Measurements from ENCODE around the gene PLOD2.
"Not testable (repeated sequence)": the region's sequence is repeated elsewhere in the genome, so short reads cannot be mapped to it uniquely, and the experiment has no call there.

The PLOD2 gene

DNA sequence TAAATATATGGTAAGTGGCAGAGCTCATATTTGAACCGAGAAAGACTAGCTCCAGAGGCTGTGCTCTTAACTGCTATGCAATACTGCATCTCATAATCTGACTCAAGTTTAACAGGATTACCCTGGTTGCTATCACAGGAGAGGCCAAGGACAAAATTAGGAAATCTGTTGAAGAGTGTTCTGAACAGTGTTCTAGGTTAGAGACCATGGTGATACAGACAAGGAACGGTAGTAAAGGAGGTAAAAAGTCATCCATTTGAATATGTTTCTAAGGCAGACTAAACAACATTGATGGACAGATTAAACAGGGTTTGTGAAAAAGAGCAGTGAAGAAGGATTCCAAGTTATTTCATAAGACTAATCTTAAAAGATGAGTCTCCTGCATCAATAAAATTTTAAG lies 22.1 kb downstream of the PLOD2 start:
- no peak for DNase-seq (ENCODE audit: low read depth in 2 of 2)

DNA sequence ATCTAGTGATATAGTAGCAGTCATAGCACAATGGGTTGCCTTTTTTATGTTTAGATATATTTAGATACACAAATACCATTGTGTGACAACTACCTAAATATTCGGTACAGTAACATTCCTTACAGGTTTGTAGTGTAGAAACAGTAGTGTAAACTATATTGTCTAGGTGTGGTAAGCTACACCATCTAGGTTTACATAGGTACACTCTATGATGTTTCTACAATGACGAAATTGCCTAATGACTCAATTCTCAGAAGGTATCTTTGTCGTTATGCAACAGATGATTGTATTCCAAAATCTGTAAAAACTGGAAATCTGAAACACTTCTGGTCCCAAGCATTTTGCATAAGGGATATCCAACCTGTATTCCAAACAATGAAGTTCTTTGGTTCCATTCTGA lies 24.3 kb downstream of the PLOD2 start:
- no peak for DNase-seq (ENCODE audit: low read depth in 2 of 2)

DNA sequence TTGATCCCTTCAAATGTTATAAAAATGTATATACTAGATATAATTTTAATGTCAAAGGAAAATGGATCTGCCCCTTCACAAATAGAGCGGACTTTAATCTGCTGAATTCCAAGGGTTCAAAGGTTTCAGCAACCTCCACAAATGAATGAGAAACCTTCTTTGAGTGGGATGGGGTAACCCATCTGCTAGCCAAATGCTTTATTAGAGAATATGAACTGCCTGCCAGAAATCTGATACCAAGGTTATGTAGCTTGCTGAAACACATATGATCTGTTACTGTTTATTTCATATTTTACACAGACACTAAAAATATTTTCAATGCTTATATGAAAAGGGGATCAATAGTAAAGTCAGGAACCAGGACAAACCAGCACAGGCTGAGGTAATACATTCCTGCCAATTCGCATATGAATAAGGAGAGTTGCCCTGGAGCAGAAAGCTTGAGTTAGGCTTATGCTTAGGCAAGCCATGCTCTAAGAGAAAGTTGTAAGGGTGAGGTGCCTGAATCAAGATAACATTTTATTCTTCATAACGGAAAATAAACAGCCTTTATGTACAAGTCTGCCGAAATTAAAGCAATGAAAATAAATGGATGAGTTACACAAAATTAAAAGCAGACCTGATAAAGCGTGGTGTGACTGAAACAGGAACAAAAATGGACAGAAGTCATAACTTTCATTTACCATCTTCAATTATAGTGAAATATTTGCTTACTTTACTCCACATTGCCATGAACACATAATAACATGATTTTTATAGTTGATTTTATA lies 26.5 kb downstream of the PLOD2 start:
- no peak for DNase-seq (ENCODE audit: low read depth in 2 of 2)

DNA sequence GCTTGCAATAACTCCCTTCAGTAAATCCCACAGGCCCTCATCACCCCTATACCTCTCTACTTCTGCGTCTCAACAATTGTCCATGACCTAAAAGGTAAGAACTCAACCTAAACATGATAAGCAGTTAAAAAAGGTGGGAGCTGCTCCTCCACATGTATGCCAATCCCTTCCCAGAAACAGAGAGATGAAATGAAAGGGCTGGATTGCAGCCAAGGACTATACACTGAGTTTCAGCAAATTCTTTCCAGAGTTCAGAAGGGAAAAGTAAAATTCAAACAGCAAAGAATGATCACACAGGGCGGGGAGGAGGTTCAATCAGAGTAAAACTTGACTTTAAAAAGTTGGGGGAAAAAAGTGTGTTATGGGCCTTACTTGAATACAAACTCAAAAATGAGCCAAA lies 27.5 kb downstream of the PLOD2 start:
- DNase-seq (ENCODE audit: low read depth in 2 of 2): no peak

DNA sequence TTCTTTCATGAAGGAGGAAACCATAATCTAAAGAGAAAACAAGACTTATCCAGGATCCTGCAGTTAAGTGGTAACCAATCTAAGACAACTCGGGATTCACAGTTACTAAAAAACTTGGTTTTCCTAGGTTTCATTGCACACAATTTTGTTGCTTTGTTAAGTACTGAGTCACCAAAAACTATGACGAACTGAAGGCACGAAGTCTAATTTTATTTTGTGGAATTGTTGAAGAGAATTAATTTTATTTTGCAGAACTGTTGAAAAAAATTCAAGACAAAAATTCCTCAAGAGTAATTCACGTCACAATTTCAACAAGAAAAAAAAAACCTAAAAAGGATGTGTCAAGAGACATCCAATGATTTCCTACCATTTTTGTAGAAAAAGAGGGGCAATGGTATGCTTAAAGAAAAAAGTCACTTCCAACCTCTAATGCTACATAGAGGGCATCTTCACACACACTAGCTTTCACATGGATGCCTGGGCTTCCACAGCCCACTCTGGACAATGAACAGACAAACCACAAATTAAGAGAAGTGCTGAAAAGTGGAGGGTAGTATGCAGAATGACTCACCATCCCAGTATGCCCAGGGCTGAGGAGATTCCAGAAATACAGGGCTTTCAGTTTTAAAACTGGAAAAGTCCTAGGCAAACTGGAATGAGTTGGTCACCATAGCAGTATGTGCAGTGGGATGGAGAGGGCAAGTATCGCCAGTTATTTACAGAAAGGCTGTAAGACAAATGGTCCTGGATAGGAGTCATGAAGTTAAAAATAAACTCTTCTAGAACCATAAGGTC lies 29.2 kb downstream of the PLOD2 start:
- no peak for DNase-seq (ENCODE audit: low read depth in 2 of 2)

DNA sequence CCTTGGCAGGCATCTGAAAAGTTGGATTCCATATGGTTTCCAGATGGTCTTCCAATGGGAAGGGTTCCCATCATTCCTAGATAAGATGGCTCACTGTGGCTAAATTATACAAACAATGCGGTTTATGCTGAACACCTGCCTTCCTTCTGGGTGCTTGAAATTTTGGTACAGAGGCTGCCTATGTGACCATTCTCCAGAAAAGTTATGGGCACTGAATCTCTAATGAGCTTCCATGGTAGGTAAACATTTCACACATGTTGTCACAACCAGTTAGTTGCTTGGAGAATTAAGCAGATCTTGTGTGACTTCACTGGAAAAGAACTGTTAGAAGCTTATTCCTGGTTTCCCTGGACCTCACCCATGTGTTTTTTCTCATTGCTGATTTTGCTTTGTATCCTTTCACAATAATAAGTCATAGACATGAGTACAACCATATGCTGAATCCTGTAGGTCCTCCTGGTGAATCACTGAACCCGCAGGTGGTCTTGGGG lies 30.1 kb downstream of the PLOD2 start:
- DNase-seq (ENCODE audit: low read depth in 2 of 2): no peak

DNA sequence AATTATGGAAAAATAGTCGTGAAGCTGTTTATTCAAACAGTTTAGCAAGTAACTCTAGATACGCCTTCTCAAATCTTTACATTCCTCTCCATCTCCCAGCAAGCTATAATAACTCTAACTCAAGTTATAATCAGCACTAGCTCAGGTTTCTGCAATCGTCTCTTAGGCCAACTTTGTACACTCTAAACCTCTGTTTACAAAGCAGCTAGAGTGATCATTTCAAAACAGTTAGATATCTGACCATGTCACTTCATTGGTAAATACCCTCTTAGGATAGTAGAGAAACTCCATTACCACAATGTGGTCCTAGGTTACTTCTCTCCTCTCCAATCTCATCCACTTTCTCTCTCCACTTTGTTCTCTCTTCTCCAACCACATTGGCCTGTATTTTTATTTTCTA lies 31.2 kb downstream of the PLOD2 start:
- no peak for DNase-seq (ENCODE audit: low read depth in 2 of 2)

DNA sequence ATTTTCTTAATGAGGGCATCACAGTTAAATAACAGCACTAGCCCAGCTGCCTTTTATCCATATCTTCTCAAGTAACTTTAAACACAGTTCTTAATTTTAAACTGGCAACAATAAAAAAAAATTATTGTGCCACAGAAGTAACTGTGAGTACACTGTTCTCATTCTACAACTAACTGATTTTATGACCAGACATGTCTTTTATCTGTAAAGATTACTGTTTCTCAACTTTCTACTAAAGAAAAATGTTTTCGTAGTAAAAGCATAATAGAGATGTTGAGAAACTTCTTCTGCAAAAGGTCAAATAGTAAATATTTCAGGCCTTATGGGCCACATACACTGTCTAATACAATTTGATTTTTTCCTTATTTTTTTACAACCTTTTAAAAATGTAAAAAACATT lies 32.0 kb downstream of the PLOD2 start:
- no peak for DNase-seq (ENCODE audit: low read depth in 2 of 2)

DNA sequence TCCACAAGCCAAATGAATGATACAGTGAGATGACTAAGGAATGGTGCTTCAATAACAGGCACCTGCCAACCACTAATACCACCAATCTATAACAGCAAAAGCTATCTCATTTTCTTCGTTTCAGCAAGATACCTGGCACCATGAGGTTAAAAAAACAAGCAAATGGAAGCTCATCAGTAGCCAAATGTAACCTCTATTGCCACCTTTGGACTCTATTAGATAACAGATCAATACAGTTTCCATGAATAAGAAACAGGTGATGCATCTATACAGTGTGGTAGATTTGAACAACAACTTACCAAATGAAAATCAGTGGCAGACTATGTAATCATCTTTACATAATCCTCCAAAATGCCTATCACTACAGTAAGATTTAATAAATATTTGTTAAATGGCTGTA lies 32.8 kb downstream of the PLOD2 start:
- no peak for DNase-seq (ENCODE audit: low read depth in 2 of 2)

DNA sequence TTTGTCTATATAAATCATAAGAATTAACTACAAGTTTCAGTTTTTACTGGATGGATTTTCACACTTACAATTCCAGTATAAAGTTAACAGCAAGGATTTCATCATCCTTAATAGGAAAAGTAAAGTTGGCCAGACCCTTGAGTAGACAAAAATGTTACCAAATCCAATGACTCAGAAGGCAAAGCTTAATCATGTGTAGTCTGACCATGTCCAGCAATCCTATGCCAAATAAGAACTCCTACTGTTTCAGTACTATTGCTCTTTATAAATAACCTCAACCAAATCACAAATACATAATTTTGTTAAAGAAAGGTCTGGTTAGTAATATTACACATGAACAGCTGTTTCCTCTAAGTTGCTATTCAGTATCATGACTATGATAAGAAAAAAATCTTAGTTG lies 35.0 kb downstream of the PLOD2 start:
- DNase-seq (ENCODE audit: low read depth in 2 of 2): peak; percentile 87 to 91

DNA sequence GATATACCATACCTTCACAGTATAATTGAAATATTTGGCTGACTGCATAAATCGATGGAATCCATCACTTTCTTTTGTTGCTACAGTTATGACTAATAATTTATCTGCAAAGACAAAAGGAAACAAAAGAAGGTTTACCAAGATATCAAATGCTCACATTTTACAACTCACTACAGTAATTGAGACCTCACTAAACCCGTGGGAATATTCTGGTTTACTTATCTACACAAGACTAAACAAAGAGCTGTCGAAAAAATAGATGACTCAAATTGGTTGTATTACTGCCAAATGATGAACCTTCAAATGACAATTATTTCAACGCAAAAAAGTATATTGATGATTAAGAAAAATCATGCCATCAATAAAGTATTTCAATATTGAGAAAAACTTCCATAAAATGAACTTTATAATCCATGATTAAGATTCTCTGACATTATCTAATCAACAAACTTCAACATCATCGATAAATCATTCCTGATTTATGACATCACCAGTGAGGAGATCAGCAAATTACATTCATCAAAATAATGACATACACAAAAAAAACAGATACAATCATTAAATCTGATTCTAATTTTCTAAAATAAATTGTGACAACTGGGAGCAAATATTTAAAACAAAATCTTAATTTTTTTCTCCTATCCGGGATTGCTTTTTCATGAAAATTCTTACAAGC lies 36.7 kb downstream of the PLOD2 start:
- DNase-seq (ENCODE audit: low read depth in 2 of 2): no peak

DNA sequence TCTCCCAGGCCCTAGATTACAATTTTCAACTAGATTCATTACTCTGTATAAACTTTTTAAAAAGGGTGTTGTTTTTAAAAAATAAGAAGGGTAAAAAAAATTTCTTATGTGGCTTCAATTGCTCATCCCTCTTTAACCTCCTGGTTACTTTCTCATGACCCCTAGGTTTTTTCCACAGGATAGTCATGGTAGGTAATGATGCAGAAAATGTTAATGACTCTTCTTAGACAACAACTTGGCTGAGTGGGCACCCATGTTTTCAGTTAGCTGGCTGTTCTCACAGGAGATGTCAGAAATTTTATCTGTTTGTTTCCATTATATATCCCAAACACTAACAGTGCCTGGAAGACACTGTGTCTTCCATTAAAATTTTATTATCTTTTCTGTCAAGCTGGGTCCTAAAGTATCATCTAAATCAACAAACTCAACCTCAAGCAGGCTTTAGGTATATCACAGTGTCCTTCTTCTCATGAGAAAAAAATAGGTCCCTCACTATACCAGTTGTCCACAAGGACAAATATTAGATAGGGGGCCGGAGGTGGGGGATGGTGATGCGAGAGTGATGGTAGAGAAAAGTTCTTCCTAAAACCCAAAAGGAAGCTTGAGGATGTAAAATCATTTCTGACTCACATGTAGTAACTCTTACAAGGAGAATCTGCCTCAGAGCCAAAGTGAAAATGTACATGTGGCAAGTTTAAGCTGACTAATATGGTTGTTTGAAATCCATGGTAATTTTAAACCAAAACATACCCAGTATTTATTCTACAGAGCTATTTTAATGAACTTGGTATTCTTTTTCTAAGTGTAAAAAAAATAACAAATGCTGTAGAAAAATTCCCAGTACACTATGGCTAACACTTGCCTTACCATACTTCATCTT lies 43.3 kb downstream of the PLOD2 start:
- peak; percentile 71 to 76 for DNase-seq (ENCODE audit: low read depth in 2 of 2)

DNA sequence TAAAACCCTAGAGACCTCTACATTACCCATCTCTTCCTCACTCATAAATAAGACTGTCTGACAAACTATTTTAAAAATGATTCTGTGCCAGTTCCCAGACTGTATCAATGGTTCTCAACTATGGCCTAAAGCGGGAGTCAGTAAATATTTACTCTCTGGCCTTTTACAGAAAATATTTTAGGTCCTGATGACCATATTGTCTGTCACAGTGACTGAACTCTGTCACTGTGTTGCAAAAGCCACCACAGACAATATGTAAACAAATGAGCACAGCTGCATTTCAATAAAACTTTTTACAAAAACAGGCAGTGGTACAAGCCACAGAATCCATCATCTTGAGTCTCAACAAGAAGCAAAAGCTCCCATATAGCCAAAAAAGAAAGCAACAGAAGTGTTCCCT lies 45.4 kb downstream of the PLOD2 start:
- DNase-seq (ENCODE audit: low read depth in 2 of 2): no peak

DNA sequence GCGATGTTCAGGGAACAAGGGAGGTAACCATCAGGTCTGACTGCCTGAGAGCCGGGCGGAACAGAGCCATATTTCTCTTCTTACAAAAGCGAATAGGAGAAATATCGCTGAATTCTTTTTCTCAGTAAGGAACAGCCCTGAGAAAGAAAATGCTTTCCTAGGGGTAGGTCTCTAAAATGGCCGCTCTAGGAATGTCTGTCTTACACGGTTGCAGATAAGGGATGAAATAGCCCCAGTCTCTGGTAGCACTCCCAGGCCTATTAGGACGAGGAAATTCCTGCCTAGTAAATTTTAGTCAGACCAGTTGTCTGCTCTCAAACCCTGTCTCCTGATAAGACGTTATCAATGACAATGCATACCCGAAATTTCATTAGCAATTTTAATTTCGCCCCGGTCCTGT lies 47.2 kb downstream of the PLOD2 start:
- not testable (repeated sequence) for DNase-seq (ENCODE audit: low read depth in 2 of 2)

DNA sequence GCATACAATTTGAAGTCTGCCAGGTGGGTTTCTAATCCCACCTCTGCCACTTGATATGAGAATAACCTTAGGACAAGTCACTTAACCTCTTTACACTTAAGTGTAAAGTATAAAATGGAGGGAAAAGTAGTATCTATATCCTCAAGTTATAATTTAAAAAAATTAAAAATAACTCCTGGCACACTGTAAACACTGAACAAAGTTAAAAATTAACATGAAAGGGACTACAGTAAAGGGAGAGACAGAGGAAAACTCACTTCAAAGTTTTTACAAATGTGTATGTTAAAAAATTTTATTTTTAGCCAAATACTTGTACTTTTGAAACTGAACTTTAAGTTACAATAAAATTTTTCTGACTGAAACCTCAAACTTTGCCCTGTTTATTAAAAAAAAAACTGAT lies 49.6 kb downstream of the PLOD2 start:
- DNase-seq (ENCODE audit: low read depth in 2 of 2): no peak

DNA sequence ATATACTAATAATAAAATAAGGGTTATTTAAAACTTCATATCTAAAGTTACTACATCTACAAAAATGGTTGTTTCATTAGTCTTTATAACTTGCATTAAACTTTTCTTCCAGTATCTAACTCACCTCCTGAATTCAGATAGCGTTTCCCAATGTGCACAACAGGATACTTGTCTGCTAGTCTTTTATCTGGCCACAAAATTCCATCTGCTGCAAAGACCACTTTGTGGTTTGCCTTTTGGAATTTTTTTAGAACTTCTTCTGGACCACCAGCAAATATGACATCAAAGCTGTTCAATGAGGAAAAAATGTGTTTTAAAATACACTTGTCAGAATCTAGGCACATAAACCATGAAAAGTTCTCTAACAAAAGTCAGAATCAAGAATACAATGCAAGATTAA lies 50.8 kb downstream of the PLOD2 start:
- no peak for DNase-seq (ENCODE audit: low read depth in 2 of 2)

DNA sequence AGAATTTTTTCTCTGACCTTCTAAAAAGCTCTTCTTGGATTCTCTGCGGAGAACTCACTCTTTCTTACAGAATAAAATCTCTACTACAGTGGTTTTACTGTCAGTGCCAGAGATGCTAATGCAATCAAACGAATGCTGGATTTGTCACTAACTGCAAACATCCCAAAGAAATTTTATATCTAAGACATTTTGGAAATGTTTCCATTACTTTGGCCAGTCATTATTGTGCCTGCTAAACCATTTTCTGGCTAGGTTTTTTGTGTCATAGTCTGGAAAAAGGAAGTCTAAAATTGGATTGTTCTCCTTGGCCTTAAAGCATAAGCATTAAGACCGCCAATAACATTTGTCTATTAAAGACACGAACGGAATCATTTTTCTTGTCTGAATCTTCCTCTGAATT lies 54.0 kb downstream of the PLOD2 start:
- no peak for DNase-seq (ENCODE audit: low read depth in 2 of 2)

DNA sequence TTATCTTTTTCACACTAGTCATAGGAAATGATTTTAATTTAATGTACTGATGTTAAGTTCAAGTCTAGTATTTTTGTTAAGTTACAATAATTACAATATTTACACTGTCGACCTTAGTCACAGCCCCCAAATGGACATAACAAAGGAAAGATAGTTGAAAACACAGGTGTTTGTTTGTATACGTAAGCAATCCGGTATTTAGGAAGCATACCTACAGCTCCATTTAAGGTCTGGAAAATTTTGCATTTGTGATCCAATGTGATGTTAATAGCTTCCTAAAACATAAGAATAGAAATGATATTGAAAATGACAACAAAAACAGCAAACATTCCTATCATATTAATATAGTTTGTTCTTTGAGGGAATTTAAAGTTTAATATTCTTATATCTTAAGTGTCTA lies 56.9 kb downstream of the PLOD2 start:
- DNase-seq (ENCODE audit: low read depth in 2 of 2): no peak

DNA sequence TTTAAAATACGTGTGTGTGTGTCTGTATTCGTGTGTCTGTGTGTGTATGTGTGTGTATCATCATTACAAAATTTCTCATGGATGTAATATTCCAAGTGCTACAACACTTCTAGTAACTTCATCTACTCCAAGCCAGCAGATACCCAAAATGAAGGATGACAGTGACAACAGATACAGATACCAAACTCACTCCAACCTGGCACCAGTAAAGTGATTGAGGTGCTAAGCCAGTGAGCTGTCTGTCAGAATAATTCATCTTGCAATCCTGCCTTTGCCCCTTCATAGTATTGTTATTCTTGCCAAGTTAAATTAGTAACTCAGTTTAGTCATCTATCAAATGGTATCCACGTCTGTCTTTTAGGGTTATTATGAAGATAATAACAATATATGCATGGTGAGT lies 58.1 kb downstream of the PLOD2 start:
- DNase-seq (ENCODE audit: low read depth in 2 of 2): no peak

DNA sequence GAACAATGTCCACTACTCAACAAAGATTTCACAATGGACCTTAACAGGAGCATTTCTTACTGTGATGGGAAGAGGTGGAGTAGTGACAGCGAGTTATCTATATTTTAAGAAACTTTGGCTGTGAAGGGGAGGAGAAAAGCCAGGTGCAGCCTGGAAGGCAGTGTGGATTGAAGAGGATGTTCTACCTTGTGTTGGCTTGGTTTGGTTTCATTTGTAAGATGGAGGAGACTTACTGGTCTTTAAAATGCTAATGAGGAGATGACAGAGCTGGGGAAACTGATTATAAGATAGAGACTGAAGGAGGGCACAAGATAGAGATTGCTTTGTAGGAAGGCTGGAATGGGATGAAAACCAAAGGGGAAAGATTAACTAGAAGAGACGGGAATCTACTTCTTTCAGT lies 59.4 kb downstream of the PLOD2 start:
- DNase-seq (ENCODE audit: low read depth in 2 of 2): no peak

DNA sequence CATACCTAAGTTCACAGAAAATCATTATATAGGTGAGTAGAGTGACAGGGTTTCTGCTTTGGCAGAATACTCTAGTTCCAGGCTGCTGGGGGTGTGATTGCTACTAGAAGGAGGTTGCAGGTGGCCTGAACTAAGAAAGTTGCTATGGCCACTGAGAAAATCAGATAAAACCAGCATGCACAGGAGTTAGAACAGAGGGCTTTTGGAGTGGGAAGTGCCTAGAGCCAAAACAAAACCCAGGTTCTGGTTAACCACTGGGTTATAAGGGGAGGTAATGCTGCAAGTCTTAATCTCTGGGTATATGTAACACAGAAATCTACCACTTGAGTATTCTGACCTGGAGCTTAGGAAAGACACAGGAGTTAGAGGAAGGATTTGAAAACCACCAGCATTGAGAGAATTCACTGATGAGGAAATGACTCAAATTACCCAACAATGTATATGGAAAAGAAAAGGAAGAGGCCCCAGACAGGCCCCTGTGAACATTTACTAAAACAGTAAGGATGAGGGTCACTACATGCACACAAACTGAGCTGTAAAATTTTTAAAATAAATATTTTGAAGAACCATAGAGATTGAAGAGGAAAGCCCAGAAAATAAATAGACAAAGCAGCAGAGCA lies 60.0 kb downstream of the PLOD2 start:
- no peak for DNase-seq (ENCODE audit: low read depth in 2 of 2)

All from fibroblast of skin of left biceps (primary cell).